AG10803 (cell line): Measurements from ENCODE around the gene RNF17.
A peak's percentile ranks its signal among the peaks of the same experiment; 100 is the strongest.

Experiments used
- DNase-seq: peaks from one replicate; pipeline ENCODE4 v3.0.0; 2010; ENCODE audit warnings: low read depth
- H3K4me3 ChIP-seq: 2 replicates; pipeline ENCODE4 v1.5.1; 2011; ENCODE audit warnings: mild to moderate bottlenecking, low read length, control low read depth
- TF ChIP-seq, protein P1 (sequence below): conservative IDR thresholded peaks from 2 replicates; pipeline ENCODE4 v1.5.1; 2011; ENCODE audit warnings: mild to moderate bottlenecking, low read length, control low read depth, inconsistent platforms

The RNF17 gene

DNA sequence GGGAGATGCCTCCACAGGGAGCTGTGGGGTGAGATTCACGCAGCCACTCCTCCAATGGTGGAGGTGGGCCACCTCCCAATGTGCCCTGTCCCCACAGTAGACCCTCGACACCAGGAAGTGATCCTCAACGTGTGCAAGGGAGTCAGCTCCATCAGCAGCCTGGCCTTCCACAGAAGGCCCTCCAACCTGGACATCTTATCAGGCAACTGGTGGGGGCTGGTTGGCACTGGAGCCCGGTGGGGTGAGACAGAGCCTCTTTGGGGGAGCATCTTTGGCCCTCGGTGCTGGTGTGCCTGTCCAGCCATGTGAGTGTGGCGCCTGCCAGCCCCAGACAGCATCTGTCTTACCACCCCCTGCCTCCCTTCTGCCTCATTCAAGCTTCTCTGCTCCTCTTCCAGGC is 19.7 kb upstream of the RNF17 start:
- no peak for DNase-seq
- no peak overlapping the region for H3K4me3 ChIP-seq
- TF ChIP-seq, protein P1, sequence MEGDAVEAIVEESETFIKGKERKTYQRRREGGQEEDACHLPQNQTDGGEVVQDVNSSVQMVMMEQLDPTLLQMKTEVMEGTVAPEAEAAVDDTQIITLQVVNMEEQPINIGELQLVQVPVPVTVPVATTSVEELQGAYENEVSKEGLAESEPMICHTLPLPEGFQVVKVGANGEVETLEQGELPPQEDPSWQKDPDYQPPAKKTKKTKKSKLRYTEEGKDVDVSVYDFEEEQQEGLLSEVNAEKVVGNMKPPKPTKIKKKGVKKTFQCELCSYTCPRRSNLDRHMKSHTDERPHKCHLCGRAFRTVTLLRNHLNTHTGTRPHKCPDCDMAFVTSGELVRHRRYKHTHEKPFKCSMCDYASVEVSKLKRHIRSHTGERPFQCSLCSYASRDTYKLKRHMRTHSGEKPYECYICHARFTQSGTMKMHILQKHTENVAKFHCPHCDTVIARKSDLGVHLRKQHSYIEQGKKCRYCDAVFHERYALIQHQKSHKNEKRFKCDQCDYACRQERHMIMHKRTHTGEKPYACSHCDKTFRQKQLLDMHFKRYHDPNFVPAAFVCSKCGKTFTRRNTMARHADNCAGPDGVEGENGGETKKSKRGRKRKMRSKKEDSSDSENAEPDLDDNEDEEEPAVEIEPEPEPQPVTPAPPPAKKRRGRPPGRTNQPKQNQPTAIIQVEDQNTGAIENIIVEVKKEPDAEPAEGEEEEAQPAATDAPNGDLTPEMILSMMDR = no peak

DNA sequence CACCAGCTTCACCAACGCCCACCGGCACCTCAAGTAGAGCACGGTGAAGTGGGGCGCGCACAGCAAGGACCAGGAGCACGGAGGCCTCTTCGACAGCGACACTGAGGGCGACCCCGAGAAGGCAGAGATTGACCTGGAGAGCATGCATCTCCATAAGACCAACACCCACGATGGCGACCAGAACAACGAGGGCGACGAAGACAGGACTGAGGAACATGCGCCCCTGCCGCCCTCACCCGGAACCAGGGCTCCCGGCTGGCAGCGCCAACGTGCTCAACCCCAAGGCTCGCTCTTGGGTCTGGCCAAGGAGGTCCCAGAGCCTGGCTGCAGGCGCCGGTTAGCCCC is 18.5 kb upstream of the RNF17 start:
- TF ChIP-seq, protein P1 = no peak
- no peak for DNase-seq
- no peak overlapping the region for H3K4me3 ChIP-seq

DNA sequence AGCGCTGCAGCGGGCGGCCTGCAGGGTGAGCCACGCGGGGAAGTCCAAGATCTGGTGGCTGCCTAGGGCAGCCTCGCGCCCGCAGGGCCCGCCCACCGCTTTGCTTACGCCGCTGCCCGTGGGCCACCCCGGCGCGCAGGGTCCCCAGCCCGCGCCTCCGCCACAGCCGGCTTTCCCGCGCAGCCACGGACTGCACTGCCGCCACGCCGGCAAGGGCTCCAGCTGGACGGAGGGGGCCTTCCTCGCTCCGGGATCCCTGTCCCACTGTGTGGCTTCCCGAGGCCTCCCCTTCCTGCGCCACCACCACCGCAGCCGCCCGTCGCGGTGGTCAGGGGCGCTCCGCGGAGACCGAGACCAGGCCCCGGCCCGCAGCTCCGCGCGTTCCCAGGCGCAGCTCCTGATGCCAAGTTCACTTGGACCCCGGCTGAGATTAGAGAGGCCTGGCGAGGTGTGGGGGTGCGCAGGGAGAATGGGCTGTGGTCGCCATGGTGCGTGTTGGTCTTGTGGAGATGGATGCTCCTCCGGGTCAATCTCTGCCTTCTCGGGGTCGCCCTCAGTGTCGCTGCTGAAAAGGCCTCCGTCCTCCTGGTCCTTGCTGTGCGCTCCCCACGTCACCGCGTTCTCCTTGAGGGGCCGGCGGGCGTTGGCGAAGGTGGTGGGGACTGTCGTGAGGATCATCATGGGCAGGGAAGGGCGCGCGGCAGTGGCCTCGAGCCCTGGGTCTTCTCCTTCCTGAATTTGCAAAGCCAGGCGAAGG is 17.9 kb upstream of the RNF17 start:
- no peak overlapping the region for H3K4me3 ChIP-seq
- TF ChIP-seq, protein P1 = no peak
- DNase-seq = no peak

DNA sequence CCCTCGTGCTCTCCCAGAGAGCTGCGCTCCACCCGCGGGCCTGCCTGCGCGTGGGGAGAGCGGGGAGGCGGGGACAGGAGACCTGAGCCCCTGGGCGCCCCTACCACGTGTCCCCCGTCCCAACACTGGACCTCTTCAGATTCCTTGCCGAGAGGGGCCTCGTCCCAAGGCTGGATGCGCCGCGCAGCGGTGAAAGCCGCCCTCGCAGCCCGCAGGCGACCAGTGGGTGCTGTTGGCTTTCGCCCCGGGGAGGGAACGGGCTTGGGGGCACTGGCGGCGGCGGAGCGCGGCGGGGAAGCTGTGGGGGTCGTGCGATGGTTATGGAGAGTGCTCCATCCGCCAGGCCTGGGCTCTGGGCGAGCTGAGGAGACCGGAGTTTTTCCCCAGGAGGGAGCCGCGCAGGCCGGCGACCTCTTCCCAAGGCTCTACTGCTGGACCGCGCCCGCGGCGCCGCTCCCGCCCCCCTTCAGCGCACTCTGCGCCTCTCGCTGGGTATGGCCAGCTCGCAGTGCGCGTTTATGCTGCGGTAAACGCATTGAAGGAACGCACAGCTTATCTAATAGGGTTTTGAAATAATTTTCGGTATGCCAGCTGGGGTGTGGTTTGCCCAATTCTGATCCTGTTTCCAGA is 17.2 kb upstream of the RNF17 start:
- TF ChIP-seq, protein P1 = no peak
- 0 out of 2 replicates have a peak overlapping the region, but pooled peaks have one; percentile 5 for H3K4me3 ChIP-seq
- no peak for DNase-seq

DNA sequence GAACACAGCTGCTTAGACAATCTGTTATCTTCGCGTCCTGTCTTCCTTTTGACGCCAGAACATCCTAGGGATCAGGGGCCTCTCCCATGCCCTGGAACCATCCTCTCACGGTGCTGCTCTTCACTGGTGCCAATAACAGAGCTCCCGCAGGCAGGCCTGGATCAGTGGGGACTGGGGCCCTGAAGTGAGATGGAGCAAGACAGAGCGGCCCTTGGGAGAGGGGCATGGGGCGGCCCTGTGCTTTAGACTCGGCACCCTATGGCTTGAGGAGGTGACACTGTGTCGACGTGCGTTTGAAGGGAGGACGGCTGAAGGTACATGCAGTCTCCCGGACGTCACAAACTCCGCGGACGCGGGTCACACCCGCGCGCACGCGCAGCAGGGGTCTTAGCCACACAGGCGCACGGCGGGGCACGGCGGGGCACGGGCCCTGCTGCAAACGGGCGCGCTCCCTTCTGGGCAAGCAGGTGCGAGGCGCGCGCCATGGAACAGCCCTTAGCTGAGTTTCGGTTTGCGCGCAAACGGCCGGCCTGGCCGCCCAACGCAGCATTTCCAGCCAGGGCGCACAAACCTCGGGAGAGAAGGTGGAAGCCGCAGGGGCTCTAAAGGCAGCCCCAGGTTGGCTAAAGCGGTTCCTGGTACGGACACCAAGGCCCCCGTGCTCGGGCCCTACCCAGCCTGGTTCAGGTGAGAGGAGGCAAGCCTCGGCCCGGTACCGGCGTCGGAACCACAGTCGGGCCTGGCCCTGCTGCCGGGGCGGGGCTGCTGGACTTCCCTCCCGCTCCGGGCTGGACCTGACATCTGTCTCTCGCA is 16.5 kb upstream of the RNF17 start:
- peak overlapping the region; percentile 34 for H3K4me3 ChIP-seq
- DNase-seq = no peak
- TF ChIP-seq, protein P1 = no peak

DNA sequence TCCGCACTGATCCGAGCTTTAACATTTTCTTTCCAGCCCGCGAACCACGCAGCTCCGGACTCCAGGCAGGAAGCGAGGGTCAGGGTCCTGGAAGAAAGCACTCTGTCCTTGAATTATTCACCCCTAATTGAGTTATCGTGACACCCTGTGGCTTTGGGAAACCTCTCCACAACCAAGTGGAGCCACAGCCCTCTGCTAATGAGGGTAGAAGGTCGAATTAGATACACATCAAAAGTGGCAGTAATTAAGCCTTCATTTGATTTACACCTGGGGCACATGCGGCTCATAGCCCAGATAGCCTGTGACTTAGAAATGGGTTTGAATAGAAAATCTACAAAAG is 15.9 kb upstream of the RNF17 start:
- no peak overlapping the region; the same call in 1 of the 2 replicates for H3K4me3 ChIP-seq
- DNase-seq = no peak
- TF ChIP-seq, protein P1 = no peak

DNA sequence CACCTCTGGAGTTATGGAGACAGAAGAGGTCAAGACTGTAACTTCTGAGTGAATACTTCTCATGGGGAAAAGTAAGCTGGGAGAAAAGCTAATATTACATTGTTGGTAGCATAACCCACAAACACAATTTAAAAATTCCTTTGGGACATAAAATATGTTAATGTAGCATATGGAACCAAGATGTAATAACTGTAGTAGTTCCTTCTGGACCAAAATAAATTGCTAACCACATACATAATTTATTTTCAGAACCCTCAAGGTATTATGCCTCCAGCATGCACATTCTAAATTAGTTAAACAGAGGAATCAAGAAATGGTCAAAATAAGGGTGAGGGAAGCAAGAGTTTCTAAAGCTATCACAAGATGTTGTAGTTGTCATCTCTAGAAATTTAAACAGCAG is 4.8 kb upstream of the RNF17 start:
- TF ChIP-seq, protein P1 = no peak
- no peak overlapping the region for H3K4me3 ChIP-seq
- DNase-seq = no peak
